MM.1S (cell line): ENCODE measurements around the gene RPS6KB1.
"Not testable (repeated sequence)": the region's sequence is repeated elsewhere in the genome, so short reads cannot be mapped to it uniquely, and the experiment has no call there.

Source experiments
- EZH2 ChIP-seq: fragments of 300-600 bp; sonication (generic); optimal IDR thresholded peaks from 2 replicates; pipeline ENCODE3; 2017; ENCODE audit warnings: low read depth, mild to moderate bottlenecking, antibody characterized with exemption, low read length, mixed read lengths
- EZH2phosphoT487 ChIP-seq: fragments of 300-600 bp; sonication (generic); IDR thresholded peaks from 2 replicates; pipeline ENCODE4 v1.6.1; 2018; ENCODE audit warnings: antibody characterized with exemption, low read length
- TF ChIP-seq, protein P1 (sequence below): fragments of 300-600 bp; sonication (generic); IDR thresholded peaks from 2 replicates; pipeline ENCODE4 v1.5.1; 2016; ENCODE audit warnings: antibody characterized with exemption, low read length, mixed read lengths

DNA sequence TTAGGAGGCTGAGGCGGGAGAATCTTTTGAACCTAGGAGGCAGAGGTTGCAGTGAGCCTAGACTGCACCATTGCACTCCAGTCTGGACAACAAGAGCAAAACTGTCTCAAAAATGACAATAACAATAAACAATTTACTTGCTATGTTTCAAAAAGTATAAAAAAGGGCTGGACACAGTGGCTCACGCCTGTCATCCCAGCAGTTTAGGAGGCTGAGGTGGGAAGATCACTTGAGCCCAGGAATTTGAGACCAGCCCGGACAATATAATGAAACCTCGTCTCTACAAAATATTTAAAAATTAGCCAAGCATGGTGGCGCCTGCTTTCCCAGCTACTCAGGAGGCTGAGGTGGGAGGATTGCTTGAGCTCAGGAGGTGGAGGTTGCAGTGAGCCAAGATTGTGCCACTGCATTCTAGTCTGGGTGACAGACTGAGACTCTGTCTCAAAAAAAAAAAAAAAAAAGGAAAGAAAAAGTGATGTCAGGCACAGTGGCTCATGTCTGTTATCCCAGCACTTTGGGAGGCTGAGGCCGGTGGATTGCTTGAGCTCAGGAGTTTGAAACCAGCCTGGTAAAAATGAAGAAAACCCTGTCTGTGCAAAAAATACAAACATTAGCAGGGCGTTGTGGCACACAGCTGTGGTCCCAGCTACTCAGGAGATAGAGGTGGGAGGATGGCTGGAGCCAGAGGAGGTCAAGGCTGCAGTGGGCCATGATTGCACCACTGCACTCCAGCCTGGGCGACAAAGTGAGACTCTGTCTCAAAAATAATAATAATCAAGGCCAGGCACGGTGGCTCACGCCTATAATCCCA lies 38.8 kb upstream of the RPS6KB1 start:
- TF ChIP-seq, protein P1, sequence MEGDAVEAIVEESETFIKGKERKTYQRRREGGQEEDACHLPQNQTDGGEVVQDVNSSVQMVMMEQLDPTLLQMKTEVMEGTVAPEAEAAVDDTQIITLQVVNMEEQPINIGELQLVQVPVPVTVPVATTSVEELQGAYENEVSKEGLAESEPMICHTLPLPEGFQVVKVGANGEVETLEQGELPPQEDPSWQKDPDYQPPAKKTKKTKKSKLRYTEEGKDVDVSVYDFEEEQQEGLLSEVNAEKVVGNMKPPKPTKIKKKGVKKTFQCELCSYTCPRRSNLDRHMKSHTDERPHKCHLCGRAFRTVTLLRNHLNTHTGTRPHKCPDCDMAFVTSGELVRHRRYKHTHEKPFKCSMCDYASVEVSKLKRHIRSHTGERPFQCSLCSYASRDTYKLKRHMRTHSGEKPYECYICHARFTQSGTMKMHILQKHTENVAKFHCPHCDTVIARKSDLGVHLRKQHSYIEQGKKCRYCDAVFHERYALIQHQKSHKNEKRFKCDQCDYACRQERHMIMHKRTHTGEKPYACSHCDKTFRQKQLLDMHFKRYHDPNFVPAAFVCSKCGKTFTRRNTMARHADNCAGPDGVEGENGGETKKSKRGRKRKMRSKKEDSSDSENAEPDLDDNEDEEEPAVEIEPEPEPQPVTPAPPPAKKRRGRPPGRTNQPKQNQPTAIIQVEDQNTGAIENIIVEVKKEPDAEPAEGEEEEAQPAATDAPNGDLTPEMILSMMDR = not testable (repeated sequence)
- not testable (repeated sequence) for TF ChIP-seq EZH2, EZH2phosphoT487
